ENCODE data around the gene ZC3H18.

The ZC3H18 gene

GRCh38 chr16:88585927-88586581 lies 15.9 kb downstream of the ZC3H18 start:
- no peak for DNase-seq
- TF ChIP-seq, protein P1, sequence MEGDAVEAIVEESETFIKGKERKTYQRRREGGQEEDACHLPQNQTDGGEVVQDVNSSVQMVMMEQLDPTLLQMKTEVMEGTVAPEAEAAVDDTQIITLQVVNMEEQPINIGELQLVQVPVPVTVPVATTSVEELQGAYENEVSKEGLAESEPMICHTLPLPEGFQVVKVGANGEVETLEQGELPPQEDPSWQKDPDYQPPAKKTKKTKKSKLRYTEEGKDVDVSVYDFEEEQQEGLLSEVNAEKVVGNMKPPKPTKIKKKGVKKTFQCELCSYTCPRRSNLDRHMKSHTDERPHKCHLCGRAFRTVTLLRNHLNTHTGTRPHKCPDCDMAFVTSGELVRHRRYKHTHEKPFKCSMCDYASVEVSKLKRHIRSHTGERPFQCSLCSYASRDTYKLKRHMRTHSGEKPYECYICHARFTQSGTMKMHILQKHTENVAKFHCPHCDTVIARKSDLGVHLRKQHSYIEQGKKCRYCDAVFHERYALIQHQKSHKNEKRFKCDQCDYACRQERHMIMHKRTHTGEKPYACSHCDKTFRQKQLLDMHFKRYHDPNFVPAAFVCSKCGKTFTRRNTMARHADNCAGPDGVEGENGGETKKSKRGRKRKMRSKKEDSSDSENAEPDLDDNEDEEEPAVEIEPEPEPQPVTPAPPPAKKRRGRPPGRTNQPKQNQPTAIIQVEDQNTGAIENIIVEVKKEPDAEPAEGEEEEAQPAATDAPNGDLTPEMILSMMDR (IDR thresholded peaks at IDR 0.05; ENCODE audit: low read depth, low read length): no peak
- Histone ChIP-seq H3K9me3 (no peaks in the 10 kb centered on the region), H3K36me3 (peaks cover 76% of the 10 kb centered on the region), H3K4me1 (no peaks in the 10 kb centered on the region), H3K27me3 (no peaks in the 10 kb centered on the region), H3K4me3 (ENCODE audit: low read depth, low read length) (no peak overlapping the region)

DNA sequence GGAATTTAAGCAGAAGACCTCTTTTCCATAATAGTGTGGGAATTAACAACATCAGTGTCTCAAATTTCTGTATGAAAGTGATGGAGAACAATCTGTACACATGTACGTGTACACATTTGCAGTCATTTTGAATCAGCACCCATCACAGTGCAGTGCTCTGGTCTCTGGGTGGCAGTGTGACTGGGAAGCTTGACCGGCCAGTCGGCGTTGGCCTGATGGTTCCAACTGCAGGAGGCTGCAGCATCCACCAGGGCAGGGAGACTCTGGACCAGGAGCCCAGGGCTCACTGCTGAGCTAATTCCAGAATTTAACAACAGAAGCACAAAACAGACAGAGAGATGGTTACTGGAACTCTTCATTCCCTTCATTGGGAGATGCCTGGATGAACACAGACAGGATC lies 17.9 kb downstream of the ZC3H18 start:
- Histone ChIP-seq H3K4me1 (no peaks in the 10 kb centered on the region), H3K4me3 (ENCODE audit: low read depth, low read length) (no peak overlapping the region), H3K9me3 (no peaks in the 10 kb centered on the region), H3K27me3 (no peaks in the 10 kb centered on the region), H3K36me3 (peaks cover 65% of the 10 kb centered on the region)
- DNase-seq: no peak
- TF ChIP-seq, protein P1 (IDR thresholded peaks at IDR 0.05; ENCODE audit: low read depth, low read length): no peak

- TF ChIP-seq, protein P1 (IDR thresholded peaks at IDR 0.05; ENCODE audit: low read depth, low read length): no peak
- Histone ChIP-seq H3K4me3 (ENCODE audit: low read depth, low read length) (no peak overlapping the region), H3K9me3 (no peaks in the 10 kb centered on the region), H3K36me3 (peaks cover 64% of the 10 kb centered on the region), H3K27me3 (no peaks in the 10 kb centered on the region), H3K4me1 (no peaks in the 10 kb centered on the region)
- no peak for DNase-seq
These were observed 18.6 kb downstream of the ZC3H18 start for GRCh38 chr16:88588754-88589153.

DNA sequence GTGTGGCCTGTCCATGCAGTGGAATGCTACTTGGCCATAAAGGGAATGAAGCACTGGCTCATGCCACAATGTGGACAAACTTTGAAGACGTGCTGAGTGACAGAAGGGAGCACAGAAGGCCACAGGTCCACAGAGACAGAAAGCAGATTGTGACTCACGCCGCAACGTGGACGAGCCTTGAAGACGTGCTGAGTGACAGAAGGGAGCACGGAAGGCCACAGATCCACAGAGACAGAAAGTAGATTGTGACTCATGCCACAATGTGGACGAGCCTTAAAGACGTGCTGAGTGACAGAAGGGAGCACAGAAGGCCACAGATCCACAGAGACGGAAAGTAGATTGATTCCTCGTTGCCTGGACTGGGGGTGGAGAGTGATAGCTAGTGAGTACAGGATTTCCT lies 19.2 kb downstream of the ZC3H18 start:
- DNase-seq: no peak
- no peaks in the 10 kb centered on the region for H3K4me1 ChIP-seq
- no peaks in the 10 kb centered on the region for H3K27me3 ChIP-seq
- H3K4me3 ChIP-seq (ENCODE audit: low read depth, low read length): no peak overlapping the region
- H3K9me3 ChIP-seq: no peaks in the 10 kb centered on the region
- peaks cover 65% of the 10 kb centered on the region for H3K36me3 ChIP-seq
- TF ChIP-seq, protein P1 (IDR thresholded peaks at IDR 0.05; ENCODE audit: low read depth, low read length): no peak

- no peak overlapping the region for H3K4me3 ChIP-seq (ENCODE audit: low read depth, low read length)
- no peak for DNase-seq
- no peaks in the 10 kb centered on the region for H3K4me1 ChIP-seq
- TF ChIP-seq, protein P1 (IDR thresholded peaks at IDR 0.05; ENCODE audit: low read depth, low read length): no peak
- H3K36me3 ChIP-seq: peaks cover 50% of the 10 kb centered on the region
- no peaks in the 10 kb centered on the region for H3K9me3 ChIP-seq
- no peaks in the 10 kb centered on the region for H3K27me3 ChIP-seq
These were observed 21.4 kb downstream of the ZC3H18 start for GRCh38 chr16:88591577-88592021.

DNA sequence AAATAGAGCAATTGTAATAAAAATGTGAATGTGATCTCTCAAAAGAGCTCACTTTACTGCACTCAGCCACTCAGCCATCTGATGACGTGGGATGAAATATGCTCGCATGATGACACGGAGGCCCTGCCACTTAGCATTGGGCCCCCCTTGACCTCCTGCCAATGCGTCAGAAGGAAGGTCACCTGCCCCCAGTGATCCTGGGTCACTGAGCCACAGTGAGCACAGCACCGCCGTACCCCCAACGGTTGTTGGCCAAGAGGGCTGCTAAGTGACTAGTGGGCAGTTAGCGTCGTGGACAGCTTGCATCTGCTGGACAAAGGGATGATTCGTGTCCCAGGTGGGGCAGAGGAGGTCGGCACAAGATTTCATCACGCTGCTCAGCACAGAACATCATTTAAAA lies 22.9 kb downstream of the ZC3H18 start:
- no peak overlapping the region for H3K4me3 ChIP-seq (ENCODE audit: low read depth, low read length)
- TF ChIP-seq, protein P1 (IDR thresholded peaks at IDR 0.05; ENCODE audit: low read depth, low read length): no peak
- DNase-seq: no peak
- H3K4me1 ChIP-seq: no peaks in the 10 kb centered on the region
- no peaks in the 10 kb centered on the region for H3K9me3 ChIP-seq
- H3K27me3 ChIP-seq: no peaks in the 10 kb centered on the region
- H3K36me3 ChIP-seq: peaks cover 35% of the 10 kb centered on the region
